ENCODE data around the gene KIFAP3. TPM values are rescaled to one million over a fixed set of nuclear protein-coding genes. Genes with fewer than 3 reads are reported as not detected.

KIFAP3 gene
- total and polyA plus RNA-seq, 2 of the 8 experiments (the other 6 are each of a cell fraction or from before 2014, with no cell fraction given), result 1.3 to 3.2 TPM

DNA sequence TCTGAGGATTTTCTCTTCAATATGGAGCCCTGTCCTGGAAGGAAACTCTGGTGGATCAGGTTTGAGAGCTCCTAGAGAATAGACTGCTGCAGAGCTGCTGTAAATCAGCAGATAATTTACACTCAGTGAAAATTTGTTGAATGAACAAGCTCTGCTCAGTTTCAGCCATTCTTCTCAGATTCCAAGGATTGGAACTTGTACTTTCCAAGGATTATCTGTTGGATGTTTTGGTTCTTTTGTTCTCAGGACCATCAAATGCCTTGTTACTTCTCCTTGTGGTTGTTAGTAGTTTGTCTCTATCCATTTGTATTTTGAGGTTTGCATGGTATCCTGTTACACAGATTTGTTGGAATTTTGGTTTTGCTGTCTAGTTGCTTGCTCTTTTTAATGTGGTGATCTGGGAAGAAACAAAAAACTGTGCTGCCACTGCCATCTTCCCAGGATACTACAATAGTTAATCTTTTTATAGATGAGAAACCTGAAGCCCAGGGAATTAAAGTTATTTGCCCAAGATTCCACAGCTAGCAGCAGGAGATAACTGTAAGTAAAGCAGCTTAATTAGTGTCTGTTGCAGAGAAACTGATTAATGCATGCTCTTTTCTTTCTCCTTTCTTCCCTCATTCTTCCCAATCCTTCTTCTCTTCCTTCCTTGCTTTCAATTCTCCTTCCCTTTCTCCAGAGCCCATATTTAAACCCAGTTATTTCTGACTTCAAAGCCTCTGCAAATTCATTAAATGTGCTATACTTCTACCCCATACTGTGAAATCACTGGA is 21.7 kb upstream of the KIFAP3 start (continued):
- TF ChIP-seq, protein P1, sequence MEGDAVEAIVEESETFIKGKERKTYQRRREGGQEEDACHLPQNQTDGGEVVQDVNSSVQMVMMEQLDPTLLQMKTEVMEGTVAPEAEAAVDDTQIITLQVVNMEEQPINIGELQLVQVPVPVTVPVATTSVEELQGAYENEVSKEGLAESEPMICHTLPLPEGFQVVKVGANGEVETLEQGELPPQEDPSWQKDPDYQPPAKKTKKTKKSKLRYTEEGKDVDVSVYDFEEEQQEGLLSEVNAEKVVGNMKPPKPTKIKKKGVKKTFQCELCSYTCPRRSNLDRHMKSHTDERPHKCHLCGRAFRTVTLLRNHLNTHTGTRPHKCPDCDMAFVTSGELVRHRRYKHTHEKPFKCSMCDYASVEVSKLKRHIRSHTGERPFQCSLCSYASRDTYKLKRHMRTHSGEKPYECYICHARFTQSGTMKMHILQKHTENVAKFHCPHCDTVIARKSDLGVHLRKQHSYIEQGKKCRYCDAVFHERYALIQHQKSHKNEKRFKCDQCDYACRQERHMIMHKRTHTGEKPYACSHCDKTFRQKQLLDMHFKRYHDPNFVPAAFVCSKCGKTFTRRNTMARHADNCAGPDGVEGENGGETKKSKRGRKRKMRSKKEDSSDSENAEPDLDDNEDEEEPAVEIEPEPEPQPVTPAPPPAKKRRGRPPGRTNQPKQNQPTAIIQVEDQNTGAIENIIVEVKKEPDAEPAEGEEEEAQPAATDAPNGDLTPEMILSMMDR (IDR thresholded peaks at IDR 0.05; ENCODE audit: control extremely low read depth in 1 of 3, insufficient read depth in 1 of 3, low read depth in 1 of 3, low read length in 3 of 3), result no peak
- TF ChIP-seq, protein P2, sequence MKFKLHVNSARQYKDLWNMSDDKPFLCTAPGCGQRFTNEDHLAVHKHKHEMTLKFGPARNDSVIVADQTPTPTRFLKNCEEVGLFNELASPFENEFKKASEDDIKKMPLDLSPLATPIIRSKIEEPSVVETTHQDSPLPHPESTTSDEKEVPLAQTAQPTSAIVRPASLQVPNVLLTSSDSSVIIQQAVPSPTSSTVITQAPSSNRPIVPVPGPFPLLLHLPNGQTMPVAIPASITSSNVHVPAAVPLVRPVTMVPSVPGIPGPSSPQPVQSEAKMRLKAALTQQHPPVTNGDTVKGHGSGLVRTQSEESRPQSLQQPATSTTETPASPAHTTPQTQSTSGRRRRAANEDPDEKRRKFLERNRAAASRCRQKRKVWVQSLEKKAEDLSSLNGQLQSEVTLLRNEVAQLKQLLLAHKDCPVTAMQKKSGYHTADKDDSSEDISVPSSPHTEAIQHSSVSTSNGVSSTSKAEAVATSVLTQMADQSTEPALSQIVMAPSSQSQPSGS (IDR thresholded peaks at IDR 0.05; ENCODE audit: low read length), result no peak
- TF ChIP-seq MAFK (IDR thresholded peaks at IDR 0.05; ENCODE audit: low read depth, low read length), result no peak
- no peak for TF ChIP-seq HDAC6 (IDR thresholded peaks at IDR 0.05; ENCODE audit: low read depth, low read length)
- no peak for TF ChIP-seq SIN3A (conservative IDR thresholded peaks at IDR 0.05 in 1 of 2, IDR thresholded peaks at IDR 0.05 in 1 of 2; ENCODE audit: low read depth in 1 of 2, low read length in 2 of 2)
- no peak for TF ChIP-seq SP4 (IDR thresholded peaks at IDR 0.05; ENCODE audit: low read length)
- TF ChIP-seq KDM1A (IDR thresholded peaks at IDR 0.05; ENCODE audit: borderline replicate concordance, low read length), result no peak

Measured in H1 (cell line).